Adrenal gland (tissue), 12 donors: Measurements from ENCODE around the gene CSKMT. TPM values are rescaled to one million over a fixed set of nuclear protein-coding genes. Genes with fewer than 3 reads are reported as not detected.
"Not testable (repeated sequence)": the region's sequence is repeated elsewhere in the genome, so short reads cannot be mapped to it uniquely, and the experiment has no call there.

ENCODE experiments used
- DNase-seq, 7 donors: peaks; one replicate each; pipeline ENCODE4 v3.0.0-alpha.2; 2019 to 2020
- H3K27ac ChIP-seq, 5 donors: fragments of 200-600 bp; sonication (generic) in 4 of 5; 1 replicate in 3 of 5; 2 replicates in 2 of 5; pipeline versions ENCODE4 v1.5.1 to v1.8.0; 2016 to 2020; ENCODE audit warnings: mild to moderate bottlenecking in 1 of 5
- H3K27me3 ChIP-seq: fragments of 200-600 bp; 2 replicates; pipeline ENCODE4 v1.8.0; 2021
- H3K36me3 ChIP-seq, 2 donors: fragments of 200-600 bp; replicated peaks in 1 of 2; 1 replicate in 1 of 2; 2 replicates in 1 of 2; pipeline versions ENCODE4 v1.5.1 to v1.8.0; 2018 to 2022
- H3K4me1 ChIP-seq, 2 donors: fragments of 200-600 bp; replicated peaks in 1 of 2; 1 replicate in 1 of 2; 2 replicates in 1 of 2; pipeline versions ENCODE4 v1.5.1 to v1.8.0; 2018 to 2021
- H3K4me3 ChIP-seq, 4 donors: fragments of 200-600 bp; sonication (generic) in 3 of 4; one replicate each; pipeline ENCODE4 v1.5.1; 2016 to 2018
- H3K9me3 ChIP-seq, 3 donors: fragments of 200-600 bp; sonication (generic) in 1 of 3; replicated peaks in 1 of 3; 1 replicate in 2 of 3; 2 replicates in 1 of 3; pipeline versions ENCODE4 v1.5.1 to v1.8.0; 2016 to 2021
- CTCF ChIP-seq, 6 experiments: fragments of 450-650 bp in 4 of 6; fragments of 200-600 bp in 2 of 6; sonication (generic) in 1 of 6; IDR thresholded peaks; 1 replicate in 5 of 6; 2 replicates in 1 of 6; pipeline versions ENCODE4 v1.5.1 to v1.8.0; 2016 to 2021; ENCODE audit warnings: antibody characterized with exemption in 6 of 6, mild to moderate bottlenecking in 2 of 6, moderate library complexity in 1 of 6
- POLR2A ChIP-seq, 2 donors: fragments of 450-650 bp; IDR thresholded peaks; one replicate each; pipeline ENCODE4 v1.6.1; 2017; ENCODE audit warnings: antibody characterized with exemption in 2 of 2, mild to moderate bottlenecking in 2 of 2, moderate library complexity in 1 of 2
- WGBS, 4 donors: extraction: QIAGEN DNeasy Blood & Tissue Kit in 2 of 4; methylation state at CpG; one replicate each; pipeline versions ENCODE4 v1.1.5 to v1.1.7; 2013 to 2017; 5-methylcytosine and 5-hydroxymethylcytosine counted together
- intact Hi-C, 2 donors: fragments of 100-400 bp; cut with DNase I; formaldehyde crosslinking; loops; one replicate each; pipeline versions ENCODE4 v1.14.1 to v1.15.0; 2022 to 2023
- polyA plus RNA-seq, 3 donors: library from polyadenylated mRNA; stranded (reverse); fragments of 200-250 nt in 2 of 3; fragments of 350-450 nt in 1 of 3; fragmentation: Illumina TruSeq in 1 of 3; extraction: RNeasy Lipid Tissue Mini Kit (QIAGEN cat#74804) in 1 of 3; gene quantifications; one replicate each; pipeline ENCODE4 v1.2.3, GENCODE V29; 2013 to 2014
- total RNA-seq, 9 donors: library from RNA; depleted of rRNA in 4 of 9; stranded (reverse); fragments of >200 nt in 4 of 9; fragments of 120-200 nt in 1 of 9; fragmentation: NEBNext Ultra II Directional in 1 of 9; extraction: Animal tissue kit (Norgen Biotek cat#: 25700) in 1 of 9; gene quantifications; one replicate each; pipeline versions ENCODE4 v1.1.0 to v1.2.4, GENCODE V29; 2013 to 2023
- donor health status: healthy with polysubstance abuse.
- donor health status: Bipolar disorder and iron deficiency.
- donor health status: DM: yes; HTN: yes; CAD: no.
- donor health status: DM: no; HTN: no; CAD: no.
- donor health status: DM: no; HTN: no; CAD: no.
- donor health status: DM: yes; HTN: yes; CAD: no.

CSKMT gene
- total and polyA plus RNA-seq, 12 donors: 1.9 to 37.2 (median 8.7) TPM; not detected in 1

GRCh38 chr11:62671236-62671607, 6.1 kb downstream of the CSKMT start:
- intact Hi-C loops: no loop called here
- WGBS, 4 donors: 0 to 2% (median 1%) methylated on average over 12 to 17 of the region's 17 CpGs
- no peaks in the 10 kb centered on the region for H3K9me3 ChIP-seq
- H3K4me3 ChIP-seq: peak overlapping the region; percentile 53 to 94 (median 72)
- H3K27me3 ChIP-seq: no peaks in the 10 kb centered on the region
- peak in 3 of 7 donors; percentile 28 to 38 (median 33) for DNase-seq
- H3K36me3 ChIP-seq: peaks cover 0 to 12% of the 10 kb centered on the region in 2 donors
- H3K4me1 ChIP-seq: peaks cover 23 to 54% of the 10 kb centered on the region in 2 donors
- no peak for TF ChIP-seq POLR2A (IDR thresholded peaks at IDR 0.05)
- no peak for TF ChIP-seq CTCF (IDR thresholded peaks at IDR 0.05)
- peak overlapping the region; percentile 73 to 92 (median 82) for H3K27ac ChIP-seq

- Histone ChIP-seq H3K9me3 (no peaks in the 10 kb centered on the region), H3K27me3 (no peaks in the 10 kb centered on the region), H3K4me3 (peak within 1 kb of the TSS; percentile 53 to 94 (median 72)), H3K4me1 (peaks cover 17 to 48% of the 10 kb centered on the region in 2 donors), H3K36me3 (peaks cover 0 to 18% of the 10 kb centered on the region in 2 donors), H3K27ac (peak within 1 kb of the TSS; percentile 73 to 92 (median 82))
- DNase-seq: peak; percentile 73 to 86 (median 76)
- intact Hi-C loops: no loop called here
- TF ChIP-seq POLR2A (IDR thresholded peaks at IDR 0.05): peak; percentile 42 to 75
- no peak for TF ChIP-seq CTCF (IDR thresholded peaks at IDR 0.05)
- WGBS, 4 donors: 0 to 1% (median 0%) methylated on average over 10 to 59 of the region's 59 CpGs
Observed at GRCh38 chr11:62671608-62672389, 6.7 kb downstream of the CSKMT start, which contains the start of the genes LBHD1 and UQCC3. Gene LBHD1 (minus strand): TSS chr11:62672267. CDS start chr11:62670031, 2,236 bp downstream. Gene UQCC3 (plus strand): TSS chr11:62671673. CDS start chr11:62671746, 73 bp downstream.

GRCh38 chr11:62673196-62673525, 8.0 kb downstream of the CSKMT start:
- H3K27me3 ChIP-seq: no peaks in the 10 kb centered on the region
- no peak for TF ChIP-seq CTCF (IDR thresholded peaks at IDR 0.05)
- no peak for TF ChIP-seq POLR2A (IDR thresholded peaks at IDR 0.05)
- no peak for DNase-seq
- peaks cover 0 to 27% of the 10 kb centered on the region in 2 donors for H3K36me3 ChIP-seq
- intact Hi-C loops: no loop called here
- H3K4me1 ChIP-seq: peaks cover 21 to 48% of the 10 kb centered on the region in 2 donors
- H3K4me3 ChIP-seq: no peak overlapping the region
- WGBS, 4 donors: 64 to 83% (median 64%) methylated on average over 2 of the region's 2 CpGs
- H3K9me3 ChIP-seq: no peaks in the 10 kb centered on the region
- H3K27ac ChIP-seq: peak overlapping the region in 2 of 5 donors; percentile 82 to 91

- H3K9me3 ChIP-seq, H3K4me3 ChIP-seq, H3K27ac ChIP-seq, DNase-seq, intact Hi-C loops, H3K27me3 ChIP-seq: not testable (repeated sequence)
- peaks cover 24 to 44% of the 10 kb centered on the region in 2 donors for H3K4me1 ChIP-seq
- H3K36me3 ChIP-seq: peaks cover 0 to 27% of the 10 kb centered on the region in 2 donors
- WGBS, 4 donors: 90 to 94% (median 94%) methylated on average over 10 of the region's 10 CpGs
Observed at GRCh38 chr11:62675415-62675814, 10.3 kb downstream of the CSKMT start.
